GM10266 (cell line): Measurements from ENCODE around the gene UST.

Source experiments
- DNase-seq: peaks from one replicate; pipeline ENCODE4 v3.0.0; 2012; ENCODE audit errors: extremely low spot score
- TF ChIP-seq, protein P1 (sequence below): IDR thresholded peaks from 2 replicates; pipeline ENCODE4 v1.5.1; 2012; ENCODE audit warnings: mild to moderate bottlenecking, low read depth; ENCODE audit not compliant: control insufficient read depth, insufficient read depth; ENCODE audit errors: missing control alignments

Gene UST

DNA sequence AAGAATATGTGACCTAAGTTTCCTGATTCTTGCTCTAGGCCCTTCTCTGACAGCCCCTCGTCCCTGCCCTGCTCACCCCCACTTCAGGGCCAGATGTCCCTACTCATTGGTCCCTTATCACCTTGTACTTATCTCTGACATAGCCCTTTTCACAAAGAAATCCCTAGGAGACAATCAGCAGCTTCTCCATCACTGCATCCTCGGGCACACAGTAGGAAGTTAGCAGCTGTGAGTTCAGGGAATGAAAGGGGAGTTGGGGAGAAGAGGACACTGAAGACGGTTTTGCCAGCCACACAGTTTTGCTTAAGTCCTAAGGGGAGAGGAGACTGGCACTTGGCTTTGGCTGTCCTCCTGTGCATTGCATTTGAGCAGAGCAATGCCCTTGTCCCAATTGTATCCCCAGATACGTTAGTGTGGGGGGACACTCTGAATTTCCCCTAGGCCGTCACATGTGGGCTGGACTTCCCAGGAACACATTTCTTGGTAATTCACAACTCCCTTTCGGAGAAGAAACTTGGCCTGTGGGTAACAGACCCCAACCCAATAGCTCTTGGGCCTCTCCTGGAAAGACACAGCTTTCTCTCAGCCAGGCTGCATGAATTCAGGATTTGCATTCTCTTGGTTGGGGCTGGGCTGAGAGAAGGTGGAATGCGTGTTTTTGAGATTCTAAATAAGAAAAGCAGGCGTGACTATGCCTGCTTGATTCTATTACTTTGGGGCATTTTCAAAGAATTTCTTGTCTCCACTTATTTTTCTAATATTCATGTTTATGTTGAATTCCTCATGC lies 177.6 kb downstream of the UST start:
- TF ChIP-seq, protein P1, sequence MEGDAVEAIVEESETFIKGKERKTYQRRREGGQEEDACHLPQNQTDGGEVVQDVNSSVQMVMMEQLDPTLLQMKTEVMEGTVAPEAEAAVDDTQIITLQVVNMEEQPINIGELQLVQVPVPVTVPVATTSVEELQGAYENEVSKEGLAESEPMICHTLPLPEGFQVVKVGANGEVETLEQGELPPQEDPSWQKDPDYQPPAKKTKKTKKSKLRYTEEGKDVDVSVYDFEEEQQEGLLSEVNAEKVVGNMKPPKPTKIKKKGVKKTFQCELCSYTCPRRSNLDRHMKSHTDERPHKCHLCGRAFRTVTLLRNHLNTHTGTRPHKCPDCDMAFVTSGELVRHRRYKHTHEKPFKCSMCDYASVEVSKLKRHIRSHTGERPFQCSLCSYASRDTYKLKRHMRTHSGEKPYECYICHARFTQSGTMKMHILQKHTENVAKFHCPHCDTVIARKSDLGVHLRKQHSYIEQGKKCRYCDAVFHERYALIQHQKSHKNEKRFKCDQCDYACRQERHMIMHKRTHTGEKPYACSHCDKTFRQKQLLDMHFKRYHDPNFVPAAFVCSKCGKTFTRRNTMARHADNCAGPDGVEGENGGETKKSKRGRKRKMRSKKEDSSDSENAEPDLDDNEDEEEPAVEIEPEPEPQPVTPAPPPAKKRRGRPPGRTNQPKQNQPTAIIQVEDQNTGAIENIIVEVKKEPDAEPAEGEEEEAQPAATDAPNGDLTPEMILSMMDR: no peak
- DNase-seq: no peak

DNA sequence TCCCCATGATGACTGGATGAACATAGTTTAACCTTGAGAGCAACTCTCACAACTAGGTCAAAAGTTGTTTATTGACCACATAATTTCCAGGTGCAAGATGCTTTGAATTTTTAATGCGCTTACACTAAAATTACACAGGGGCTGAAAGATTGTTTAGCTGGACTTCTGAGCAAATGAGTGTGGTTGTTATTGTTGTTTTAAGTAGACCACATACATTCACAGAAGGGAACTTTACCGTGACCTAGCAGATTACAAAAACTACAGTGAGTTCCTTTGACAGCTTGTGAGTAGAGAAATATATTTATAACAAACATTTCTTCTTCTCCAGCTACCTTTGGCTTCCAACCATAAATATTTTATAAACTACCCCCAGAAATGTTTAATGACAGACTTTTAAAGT lies 178.9 kb downstream of the UST start:
- no peak for DNase-seq
- TF ChIP-seq, protein P1: no peak

DNA sequence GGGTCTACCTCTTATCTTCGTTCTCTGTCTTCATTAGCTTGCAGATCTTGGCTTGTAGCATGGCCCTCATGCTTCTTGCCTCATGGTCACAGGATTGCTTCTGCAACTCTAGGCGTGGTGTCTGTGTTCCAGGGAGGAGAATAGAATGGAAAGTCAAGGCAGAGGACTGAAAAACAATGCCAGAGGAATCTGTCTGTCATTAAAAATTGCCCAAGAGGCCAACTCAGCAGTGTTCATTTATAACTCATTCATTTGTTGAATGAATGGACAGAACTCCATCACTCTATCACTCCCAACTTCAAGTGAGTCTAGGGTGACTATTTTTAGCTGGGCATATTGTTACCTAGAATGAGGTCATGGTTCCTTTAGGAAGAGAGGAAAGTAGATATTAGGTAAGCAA lies 179.6 kb downstream of the UST start:
- DNase-seq: no peak
- TF ChIP-seq, protein P1: no peak

DNA sequence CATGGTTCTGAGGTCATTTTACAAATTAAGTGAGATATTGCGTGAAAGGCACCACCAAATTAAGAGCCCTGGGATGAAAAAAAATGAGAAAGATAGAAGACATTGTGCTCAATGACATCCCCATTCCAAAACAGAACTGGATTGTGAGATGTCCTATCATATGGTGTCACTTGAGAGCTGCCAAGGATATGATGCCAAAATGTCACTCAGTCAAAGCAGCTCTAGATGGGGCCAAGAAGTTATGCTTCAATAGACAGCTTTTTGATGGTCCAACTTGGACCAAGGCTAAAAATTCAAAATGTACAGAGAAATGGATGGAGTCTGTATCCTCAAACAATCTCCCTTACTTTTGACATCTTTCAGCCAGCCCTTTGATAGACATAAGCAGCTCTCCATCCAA lies 180.8 kb downstream of the UST start:
- TF ChIP-seq, protein P1: no peak
- no peak for DNase-seq

DNA sequence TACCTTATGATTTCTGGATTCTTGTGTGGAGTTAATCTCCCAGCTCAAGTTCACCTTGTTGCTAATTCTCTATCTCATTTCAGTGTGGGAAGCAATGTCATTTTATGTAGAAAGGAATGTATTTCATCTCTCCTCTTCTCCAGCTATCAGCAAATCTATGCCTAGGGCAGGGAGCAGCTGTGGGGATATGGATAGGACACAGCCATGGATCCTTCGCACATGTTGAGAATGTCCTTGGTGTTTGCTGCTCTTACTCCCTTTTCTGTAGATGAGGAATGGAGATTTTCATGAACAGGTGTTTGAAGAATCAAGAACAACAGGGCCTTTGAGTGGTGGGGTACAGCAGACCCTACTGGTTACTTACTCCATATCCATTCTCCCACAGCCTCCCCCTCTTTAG lies 182.0 kb downstream of the UST start:
- no peak for DNase-seq
- TF ChIP-seq, protein P1: no peak

DNA sequence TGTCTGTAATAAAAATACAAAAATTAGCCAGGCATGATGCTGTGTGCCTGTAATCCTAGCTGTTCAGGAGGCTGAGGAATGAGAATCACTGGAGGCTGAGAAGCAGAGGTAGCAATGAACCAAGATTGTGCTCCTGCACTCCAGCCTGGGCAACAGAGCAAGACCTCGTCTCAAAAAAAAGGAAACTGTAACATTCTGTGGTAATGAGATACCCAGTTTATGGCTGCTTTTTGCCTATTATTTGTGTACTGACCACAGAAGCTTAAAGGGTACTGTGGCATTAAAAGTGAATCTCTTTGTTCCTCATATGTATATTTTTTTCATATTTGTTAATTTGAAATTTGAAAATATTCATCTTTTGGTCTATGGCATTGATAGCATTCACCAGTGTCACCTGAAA lies 185.4 kb downstream of the UST start:
- DNase-seq: no peak
- TF ChIP-seq, protein P1: no peak

DNA sequence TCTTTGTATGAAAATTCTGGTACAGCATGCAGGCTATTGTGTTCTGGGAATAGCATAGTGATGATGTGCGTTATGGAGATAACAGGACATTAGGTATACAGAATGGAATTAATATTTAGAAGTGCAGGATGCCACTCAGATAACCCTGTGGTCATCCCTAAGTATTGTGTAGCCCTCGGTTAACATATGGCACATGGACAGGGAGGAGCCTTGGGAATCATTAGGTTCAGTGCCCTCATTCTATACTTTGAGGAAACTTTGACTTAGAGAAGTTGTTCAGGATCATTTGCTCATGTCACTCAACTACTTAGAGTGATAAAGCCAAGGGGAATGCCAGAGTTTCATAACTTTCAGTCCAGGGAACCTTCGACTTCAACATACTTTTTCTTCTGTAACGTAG lies 185.9 kb downstream of the UST start:
- no peak for DNase-seq
- TF ChIP-seq, protein P1: no peak
